BJ (cell line): Measurements from ENCODE around the gene EPHA3. TPM values are rescaled to one million over a fixed set of nuclear protein-coding genes. Genes with fewer than 3 reads are reported as not detected.

ENCODE experiments used
- CTCF ChIA-PET: fragments of 350-600 bp; formaldehyde crosslinking; extraction: SDS; loops from one replicate; lab custom pipeline; 2021; ENCODE audit warnings: antibody characterized with exemption, inconsistent platforms; lab: Yijun Ruan, JAX
- POLR2A ChIA-PET: fragments of 300-600 bp; sonication (Branson Sonifier 250); formaldehyde crosslinking; extraction: SDS; loops from one replicate; lab custom pipeline; 2021; ENCODE audit warnings: antibody characterized with exemption; lab: Charles Lee
- DNase-seq: peaks from one replicate; pipeline ENCODE4 v3.0.0-alpha.2; 2011; ENCODE audit warnings: low read depth
- H3K27me3 ChIP-seq: 2 replicates; pipeline ENCODE4 v1.6.0; 2011; ENCODE audit warnings: low read length; ENCODE audit not compliant: control insufficient read depth, insufficient read depth
- H3K36me3 ChIP-seq: 2 replicates; pipeline ENCODE4 v1.5.1; 2011; ENCODE audit warnings: low read length; ENCODE audit not compliant: control insufficient read depth, insufficient read depth
- H3K4me3 ChIP-seq: 2 replicates; pipeline ENCODE4 v1.5.1; 2011; ENCODE audit warnings: low read depth, mild to moderate bottlenecking, control low read depth, low read length
- polyA plus RNA-seq: library from polyadenylated mRNA; depleted of rRNA; stranded (reverse); fragments of >200 nt; gene quantifications from 2 replicates; pipeline ENCODE4 v1.2.3, GENCODE V29; 2011
- TF ChIP-seq, protein P1 (sequence below): IDR thresholded peaks from 2 replicates; pipeline ENCODE4 v1.5.1; 2011; ENCODE audit warnings: low read depth, mild to moderate bottlenecking, control low read depth, inconsistent platforms, low read length, moderate library complexity; ENCODE audit not compliant: insufficient read depth

Gene EPHA3
- polyA plus RNA-seq, 1 experiment, result 0.12 TPM

DNA sequence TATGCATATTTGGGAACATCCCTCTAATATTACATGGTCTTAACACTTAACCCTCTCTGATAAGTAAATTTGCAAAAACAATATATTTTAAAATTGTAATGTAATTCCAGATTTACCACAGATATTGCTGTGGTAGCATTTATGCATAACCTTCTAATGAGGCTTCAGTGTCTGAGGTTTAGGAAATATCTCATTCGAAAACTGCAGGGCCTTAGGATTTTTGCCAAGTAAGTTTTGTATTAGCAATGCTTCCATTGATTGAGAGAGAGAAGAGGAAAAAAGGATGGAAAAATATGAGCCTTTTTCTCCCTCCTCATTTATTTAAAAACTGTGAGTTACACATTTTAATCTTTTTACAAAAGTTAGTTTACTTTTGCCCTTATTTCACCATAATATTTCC, 294.6 kb downstream of the EPHA3 start:
- no peak for DNase-seq
- ChIA-PET POLR2A (no interaction called here), CTCF (no interaction called here)
- no peaks in the 10 kb centered on the region for H3K36me3 ChIP-seq
- TF ChIP-seq, protein P1, sequence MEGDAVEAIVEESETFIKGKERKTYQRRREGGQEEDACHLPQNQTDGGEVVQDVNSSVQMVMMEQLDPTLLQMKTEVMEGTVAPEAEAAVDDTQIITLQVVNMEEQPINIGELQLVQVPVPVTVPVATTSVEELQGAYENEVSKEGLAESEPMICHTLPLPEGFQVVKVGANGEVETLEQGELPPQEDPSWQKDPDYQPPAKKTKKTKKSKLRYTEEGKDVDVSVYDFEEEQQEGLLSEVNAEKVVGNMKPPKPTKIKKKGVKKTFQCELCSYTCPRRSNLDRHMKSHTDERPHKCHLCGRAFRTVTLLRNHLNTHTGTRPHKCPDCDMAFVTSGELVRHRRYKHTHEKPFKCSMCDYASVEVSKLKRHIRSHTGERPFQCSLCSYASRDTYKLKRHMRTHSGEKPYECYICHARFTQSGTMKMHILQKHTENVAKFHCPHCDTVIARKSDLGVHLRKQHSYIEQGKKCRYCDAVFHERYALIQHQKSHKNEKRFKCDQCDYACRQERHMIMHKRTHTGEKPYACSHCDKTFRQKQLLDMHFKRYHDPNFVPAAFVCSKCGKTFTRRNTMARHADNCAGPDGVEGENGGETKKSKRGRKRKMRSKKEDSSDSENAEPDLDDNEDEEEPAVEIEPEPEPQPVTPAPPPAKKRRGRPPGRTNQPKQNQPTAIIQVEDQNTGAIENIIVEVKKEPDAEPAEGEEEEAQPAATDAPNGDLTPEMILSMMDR, result no peak
- H3K4me3 ChIP-seq, result no peak overlapping the region
- H3K27me3 ChIP-seq, result no peaks in the 10 kb centered on the region

DNA sequence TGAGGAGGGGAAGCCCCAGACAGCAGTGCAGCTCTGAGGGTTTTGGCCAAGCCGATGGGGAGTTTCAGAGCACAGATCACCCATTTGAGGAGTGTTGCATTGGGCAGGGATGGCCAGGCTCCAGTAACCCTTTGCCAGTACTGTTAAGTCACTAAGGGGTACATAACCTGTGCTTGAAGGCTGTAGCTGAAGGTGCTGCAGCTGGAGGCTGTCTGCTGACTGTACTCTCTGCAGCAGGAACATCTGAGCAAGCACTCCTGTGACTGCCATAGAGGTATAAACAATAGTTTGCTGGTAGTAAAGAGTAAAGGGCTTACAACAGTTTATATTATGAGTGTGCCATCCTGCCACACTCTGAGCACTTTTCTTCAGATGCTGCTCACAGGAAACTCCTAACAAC, 297.8 kb downstream of the EPHA3 start:
- H3K27me3 ChIP-seq, result no peaks in the 10 kb centered on the region
- ChIA-PET CTCF (interaction anchor here (0.8 kb wide), 1 partner anchor 10 kb away, joined by 3 read pairs; no protein-coding TSS in a partner anchor), POLR2A (no interaction called here)
- TF ChIP-seq, protein P1, result no peak
- DNase-seq, result no peak
- H3K36me3 ChIP-seq, result no peaks in the 10 kb centered on the region
- no peak overlapping the region for H3K4me3 ChIP-seq

DNA sequence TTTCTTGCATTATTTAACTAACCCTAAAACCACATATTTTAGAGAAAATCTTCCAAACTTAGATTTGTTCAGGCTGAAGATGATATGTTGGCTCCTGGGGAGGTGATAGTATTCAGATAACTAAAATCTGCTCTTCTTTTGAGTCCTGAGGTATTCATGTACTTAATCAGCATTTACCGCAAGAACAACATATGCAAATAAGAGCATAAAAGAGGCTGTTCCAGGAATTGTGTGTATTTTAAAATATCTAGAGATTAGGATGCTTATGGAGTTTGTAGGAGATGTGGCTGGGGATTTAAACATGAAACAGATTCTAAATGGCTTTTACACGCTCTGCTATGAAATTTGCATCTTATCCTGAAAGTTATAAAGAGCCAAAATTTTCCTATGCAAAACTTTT, 298.2 kb downstream of the EPHA3 start:
- Histone ChIP-seq H3K4me3 (no peak overlapping the region), H3K27me3 (no peaks in the 10 kb centered on the region), H3K36me3 (no peaks in the 10 kb centered on the region)
- TF ChIP-seq, protein P1, result no peak
- no peak for DNase-seq
- ChIA-PET CTCF (no interaction called here), POLR2A (no interaction called here)

DNA sequence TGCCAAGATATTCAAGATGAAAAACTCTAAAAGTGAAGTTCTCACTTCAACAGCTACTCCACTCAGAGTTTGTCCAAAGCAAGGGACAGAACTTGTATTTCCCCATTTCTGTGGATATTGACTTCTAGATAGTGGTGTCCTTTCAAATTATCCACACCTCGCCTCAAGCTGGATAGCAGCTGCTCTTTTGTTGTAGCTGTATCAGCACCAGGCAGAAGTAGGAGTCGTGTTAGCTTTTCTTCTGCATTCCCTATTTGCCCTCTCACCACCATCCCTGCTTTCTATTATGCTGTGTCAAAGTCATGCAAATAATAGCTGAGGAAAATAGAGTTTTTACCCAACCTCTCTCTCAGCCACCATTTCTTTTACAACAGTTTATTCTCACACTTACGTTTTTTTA, 303.8 kb downstream of the EPHA3 start:
- DNase-seq, result no peak
- H3K4me3 ChIP-seq, result no peak overlapping the region
- ChIA-PET CTCF (interaction anchor here (1.0 kb wide), 1 partner anchor 13 kb away, joined by 3 read pairs; no protein-coding TSS in a partner anchor), POLR2A (no interaction called here)
- H3K27me3 ChIP-seq, result no peaks in the 10 kb centered on the region
- H3K36me3 ChIP-seq, result no peaks in the 10 kb centered on the region
- TF ChIP-seq, protein P1, result no peak

DNA sequence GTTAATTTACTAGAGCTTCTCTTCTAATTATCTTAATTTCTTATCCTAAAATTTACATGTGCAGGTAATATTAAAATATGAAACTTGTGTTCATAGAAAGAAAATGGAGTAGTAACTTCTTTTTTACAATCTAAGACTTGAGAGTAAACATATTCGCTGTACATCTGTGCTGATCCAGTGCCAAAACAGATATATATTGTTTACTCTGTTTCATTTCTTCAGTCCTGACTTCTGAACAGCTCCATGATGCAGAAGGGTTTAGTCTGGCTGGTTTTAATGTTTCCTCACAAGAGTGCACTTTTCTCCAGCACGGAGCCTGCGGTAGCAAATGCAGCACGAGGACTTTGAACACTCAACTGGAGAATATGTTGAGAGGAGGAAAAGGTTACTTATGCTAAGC, 306.8 kb downstream of the EPHA3 start:
- ChIA-PET CTCF (no interaction called here), POLR2A (no interaction called here)
- H3K27me3 ChIP-seq, result no peaks in the 10 kb centered on the region
- no peaks in the 10 kb centered on the region for H3K36me3 ChIP-seq
- DNase-seq, result no peak
- no peak overlapping the region for H3K4me3 ChIP-seq
- TF ChIP-seq, protein P1, result no peak
